H9 (cell line): ENCODE results near the gene ENDOV. TPM values are rescaled to one million over a fixed set of nuclear protein-coding genes. Genes with fewer than 3 reads are reported as not detected.

Experiments used
- DNase-seq: peaks from one replicate; pipeline ENCODE4 v3.0.0-alpha.2; 2017
- H2AFZ ChIP-seq: one replicate; pipeline ENCODE4 v1.6.1; 2013; ENCODE audit warnings: mild to moderate bottlenecking, low read length, control low read depth, moderate library complexity
- H2AK5ac ChIP-seq: 2 replicates; pipeline ENCODE4 v1.6.1; 2013; ENCODE audit warnings: low read length, control low read depth, mixed read lengths; ENCODE audit not compliant: insufficient read length
- H2BK120ac ChIP-seq: one replicate; pipeline ENCODE4 v1.6.1; 2013; ENCODE audit warnings: low read depth, mild to moderate bottlenecking, low read length, control low read depth, inconsistent platforms; ENCODE audit not compliant: poor library complexity, severe bottlenecking
- H2BK12ac ChIP-seq: 2 replicates; pipeline ENCODE4 v1.6.1; 2013; ENCODE audit warnings: low read length, control low read depth, mixed read lengths, low read depth; ENCODE audit not compliant: insufficient read length
- H2BK15ac ChIP-seq: 2 replicates; pipeline ENCODE4 v1.6.1; 2013; ENCODE audit warnings: low read depth, low read length, control low read depth
- H2BK20ac ChIP-seq: one replicate; pipeline ENCODE4 v1.6.1; 2013; ENCODE audit warnings: low read depth, mild to moderate bottlenecking, low read length, control low read depth, inconsistent platforms; ENCODE audit not compliant: poor library complexity, severe bottlenecking
- H2BK5ac ChIP-seq: 2 replicates; pipeline ENCODE4 v1.6.1; 2013; ENCODE audit warnings: low read length, control low read depth, mixed read lengths; ENCODE audit not compliant: insufficient read length
- H3K14ac ChIP-seq: 2 replicates; pipeline ENCODE4 v1.6.1; 2013; ENCODE audit warnings: low read length, control low read depth; ENCODE audit not compliant: insufficient read depth
- H3K18ac ChIP-seq: 2 replicates; pipeline ENCODE4 v1.6.1; 2013; ENCODE audit warnings: low read depth, mild to moderate bottlenecking, mixed read lengths, low read length, control low read depth; ENCODE audit not compliant: insufficient read length
- H3K23ac ChIP-seq: 2 replicates; pipeline ENCODE4 v1.6.1; 2013; ENCODE audit warnings: low read length, control low read depth, mixed read lengths, low read depth; ENCODE audit not compliant: insufficient read length
- H3K23me2 ChIP-seq: 2 replicates; pipeline ENCODE4 v1.6.1; 2013; ENCODE audit warnings: low read depth, mild to moderate bottlenecking, mixed read lengths, low read length, control low read depth; ENCODE audit not compliant: insufficient read length, poor library complexity, severe bottlenecking
- H3K27ac ChIP-seq: 2 replicates; pipeline ENCODE4 v1.5.1; 2013; ENCODE audit warnings: low read length, control low read depth, mixed read lengths, low read depth; ENCODE audit not compliant: insufficient read length
- H3K27me3 ChIP-seq: 2 replicates; pipeline ENCODE4 v1.6.1; 2013; ENCODE audit warnings: low read length, control low read depth, inconsistent platforms; ENCODE audit not compliant: insufficient read depth
- H3K4ac ChIP-seq: 2 replicates; pipeline ENCODE4 v1.6.1; 2013; ENCODE audit warnings: low read depth, mild to moderate bottlenecking, control low read depth, inconsistent platforms, low read length, moderate library complexity
- H3K4me1 ChIP-seq: 2 replicates; pipeline ENCODE4 v1.6.1; 2013; ENCODE audit warnings: low read length, control low read depth, inconsistent platforms; ENCODE audit not compliant: insufficient read depth
- H3K4me2 ChIP-seq: 2 replicates; pipeline ENCODE4 v1.6.1; 2013; ENCODE audit warnings: low read length, control low read depth, mixed read lengths; ENCODE audit not compliant: insufficient read length, insufficient read depth
- H3K56ac ChIP-seq: 2 replicates; pipeline ENCODE4 v1.6.1; 2013; ENCODE audit warnings: low read depth, mild to moderate bottlenecking, mixed read lengths, low read length, control low read depth; ENCODE audit not compliant: insufficient read length
- H3K79me1 ChIP-seq: 2 replicates; pipeline ENCODE4 v1.6.1; 2013; ENCODE audit warnings: low read depth, mild to moderate bottlenecking, moderate library complexity, low read length, control low read depth, inconsistent platforms; ENCODE audit not compliant: insufficient read depth, poor library complexity, severe bottlenecking
- H3K79me2 ChIP-seq: 2 replicates; pipeline ENCODE4 v1.6.1; 2013; ENCODE audit warnings: low read length, control low read depth, inconsistent platforms; ENCODE audit not compliant: insufficient read depth
- H3K9ac ChIP-seq: 2 replicates; pipeline ENCODE4 v1.6.1; 2013; ENCODE audit warnings: low read length, control low read depth, mixed read lengths; ENCODE audit not compliant: insufficient read length; ENCODE audit errors: extremely low read depth
- H3K9me3 ChIP-seq: one replicate; pipeline ENCODE4 v1.6.1; 2013; ENCODE audit warnings: low read depth, low read length, inconsistent platforms; ENCODE audit not compliant: control insufficient read depth
- H3T11ph ChIP-seq: one replicate; pipeline ENCODE4 v1.6.1; 2013; ENCODE audit warnings: mild to moderate bottlenecking, low read length, control low read depth, inconsistent platforms
- H4K20me1 ChIP-seq: one replicate; pipeline ENCODE4 v1.6.1; 2013; ENCODE audit not compliant: control insufficient read depth, insufficient read length, insufficient read depth
- H4K5ac ChIP-seq: 2 replicates; pipeline ENCODE4 v1.6.1; 2013; ENCODE audit warnings: low read depth, mild to moderate bottlenecking, mixed read lengths, low read length, control low read depth; ENCODE audit not compliant: insufficient read length
- H4K8ac ChIP-seq: replicated peaks from 2 replicates; pipeline ENCODE4 v1.6.1; 2013; ENCODE audit warnings: low read length, control low read depth, mixed read lengths, low read depth; ENCODE audit not compliant: insufficient read length
- H4K91ac ChIP-seq: 2 replicates; pipeline ENCODE4 v1.6.1; 2013; ENCODE audit warnings: low read depth, mild to moderate bottlenecking, moderate library complexity, mixed read lengths, low read length, control low read depth; ENCODE audit not compliant: insufficient read length
- H3K27ac Mint-ChIP-seq, 3 experiments: 2 replicates in 2 of 3; 3 replicates in 1 of 3; pipeline ENCODE4 v1.8.0; 2020 to 2021; ENCODE audit warnings: mixed read lengths in 3 of 3, mild to moderate bottlenecking in 1 of 3, moderate library complexity in 1 of 3
- H3K27me3 Mint-ChIP-seq: 2 replicates; pipeline ENCODE4 v1.8.0; 2021; ENCODE audit warnings: low read depth, mild to moderate bottlenecking, moderate library complexity, mixed read lengths
- H3K36me3 Mint-ChIP-seq, 3 experiments: 2 replicates in 2 of 3; 3 replicates in 1 of 3; pipeline ENCODE4 v1.8.0; 2020 to 2021; ENCODE audit warnings: low read depth in 3 of 3, mixed read lengths in 3 of 3; ENCODE audit not compliant: insufficient read depth in 1 of 3
- H3K4me1 Mint-ChIP-seq, 2 experiments: 2 replicates each; pipeline ENCODE4 v1.8.0; 2020; ENCODE audit warnings: mixed read lengths in 2 of 2
- H3K4me3 Mint-ChIP-seq, 2 experiments: 2 replicates in 1 of 2; 3 replicates in 1 of 2; pipeline ENCODE4 v1.8.0; 2020 to 2021; ENCODE audit warnings: mild to moderate bottlenecking in 2 of 2, mixed read lengths in 2 of 2, moderate library complexity in 1 of 2
- H3K9me3 Mint-ChIP-seq, 2 experiments: 2 replicates in 1 of 2; 3 replicates in 1 of 2; pipeline ENCODE4 v1.8.0; 2020; ENCODE audit warnings: mild to moderate bottlenecking in 2 of 2, mixed read lengths in 2 of 2, moderate library complexity in 1 of 2
- CTCF ChIP-seq: fragments of 200-600 bp; sonication (generic); conservative IDR thresholded peaks from 3 replicates; pipeline ENCODE4 v1.8.0; 2021; ENCODE audit warnings: antibody characterized with exemption, mild to moderate bottlenecking
- WGBS: extraction: QIAGEN DNeasy Blood & Tissue Kit; methylation state at CpG from one replicate; pipeline ENCODE4 v1.1.7; 2013; ENCODE audit warnings: missing lambda C conversion rate, low lambda C conversion rate, mixed read lengths; ENCODE audit not compliant: insufficient read length; ENCODE audit errors: extremely low coverage; 5-methylcytosine and 5-hydroxymethylcytosine counted together
- total RNA-seq: library from RNA; stranded (reverse); gene quantifications from 2 replicates; pipeline ENCODE4 v1.2.1, GENCODE V29; 2021

The ENDOV gene
- total RNA-seq, 1 experiment from 2014 or later: 17.1 TPM

GRCh38 chr17:80385046-80385445 is 29.9 kb upstream of the ENDOV start:
- Mint-ChIP-seq H3K27ac (no peak overlapping the region), H3K4me1 (peaks cover 2 to 3% of the 10 kb centered on the region in 2 experiments; a peak in 2 of 4 replicates), H3K9me3 (no peaks in the 10 kb centered on the region), H3K27me3 (no peaks in the 10 kb centered on the region), H3K4me3 (no peak overlapping the region), H3K36me3 (peaks cover 14 to 78% (median 76%) of the 10 kb centered on the region in 3 experiments; a peak in 6 of 7 replicates)
- Histone ChIP-seq H3K79me1 (no peaks in the 10 kb centered on the region), H3K79me2 (no peaks in the 10 kb centered on the region), H4K20me1 (no peaks in the 10 kb centered on the region), H3K4me1 (no peaks in the 10 kb centered on the region), H3K56ac (no peak overlapping the region), H3K4ac (no peak overlapping the region), H4K5ac (no peak overlapping the region), H3K9me3 (no peaks in the 10 kb centered on the region), H3K27ac (no peak overlapping the region), H3K23ac (no peak overlapping the region), H2BK120ac (no peak overlapping the region), H2AK5ac (no peak overlapping the region), H2BK5ac (no peak overlapping the region), H3K4me2 (no peak overlapping the region), H2BK20ac (no peak overlapping the region), H3T11ph (no peak overlapping the region), H2BK15ac (no peak overlapping the region), H4K91ac (no peak overlapping the region), H3K23me2 (no peaks in the 10 kb centered on the region), H2BK12ac (no peak overlapping the region), H3K9ac (no peak overlapping the region), H2AFZ (no peak overlapping the region), H3K18ac (no peak overlapping the region), H3K14ac (no peak overlapping the region), H4K8ac (no peak overlapping the region), H3K27me3 (no peaks in the 10 kb centered on the region)
- no peak for DNase-seq
- TF ChIP-seq CTCF: no peak
- no CpG with 5 or more reads among the region's 9 CpGs for WGBS
